Body of pancreas (tissue), 4 donors: Measurements from ENCODE around the gene HS6ST3. TPM values are rescaled to one million over a fixed set of nuclear protein-coding genes. Genes with fewer than 3 reads are reported as not detected.

Source experiments
- ATAC-seq: fragments of 150-250 bp; one replicate; pipeline ENCODE4 v1.9.1; 2016
- DNase-seq, 4 donors: peaks; one replicate each; pipeline ENCODE4 v3.0.0-alpha.2; 2019
- H3K27ac ChIP-seq, 4 donors: fragments of 200-600 bp; sonication (generic); 1 replicate in 3 of 4; 2 replicates in 1 of 4; pipeline versions ENCODE4 v1.5.1 to v1.6.1; 2016 to 2019; ENCODE audit warnings: mild to moderate bottlenecking in 1 of 4, mixed read lengths in 1 of 4, moderate library complexity in 1 of 4
- H3K27me3 ChIP-seq, 2 donors: fragments of 200-600 bp; sonication (generic); one replicate each; pipeline ENCODE4 v1.6.0; 2016; ENCODE audit warnings: mild to moderate bottlenecking in 1 of 2
- H3K36me3 ChIP-seq, 2 donors: fragments of 200-600 bp; sonication (generic); replicated peaks in 1 of 2; 2 replicates each; pipeline ENCODE4 v1.5.1; 2016; ENCODE audit warnings: low read depth in 2 of 2; ENCODE audit not compliant: insufficient read depth in 1 of 2
- H3K4me1 ChIP-seq: fragments of 200-600 bp; sonication (generic); one replicate; pipeline ENCODE4 v1.6.0; 2016
- H3K4me3 ChIP-seq, 2 donors: fragments of 200-600 bp; sonication (generic); 1 replicate in 1 of 2; 2 replicates in 1 of 2; pipeline ENCODE4 v1.5.1; 2016 to 2019
- H3K9me3 ChIP-seq, 3 donors: fragments of 200-600 bp; sonication (generic); 1 replicate in 2 of 3; 2 replicates in 1 of 3; pipeline ENCODE4 v1.5.1; 2016
- POLR2A ChIP-seq, 3 donors: fragments of 450-650 bp; IDR thresholded peaks; one replicate each; pipeline ENCODE4 v1.6.1; 2016; ENCODE audit warnings: antibody characterized with exemption in 3 of 3, mild to moderate bottlenecking in 2 of 3
- WGBS, 2 donors: methylation state at CpG; one replicate each; pipeline ENCODE4 v1.1.5; 2017; 5-methylcytosine and 5-hydroxymethylcytosine counted together
- intact Hi-C: fragments of 100-400 bp; cut with DNase I; formaldehyde crosslinking; loops from one replicate; pipeline ENCODE4 v1.15.1; 2023
- total RNA-seq, 2 donors: library from RNA; depleted of rRNA; stranded (reverse); fragments of >200 nt; gene quantifications; one replicate each; pipeline ENCODE4 v1.1.0, GENCODE V29; 2016
- TF ChIP-seq, protein P1 (sequence below), 7 experiments: fragments of 450-650 bp in 4 of 7; fragments of 200-600 bp in 3 of 7; sonication (generic) in 3 of 7; IDR thresholded peaks; one replicate each; pipeline ENCODE4 v1.5.1; 2016 to 2019; ENCODE audit warnings: antibody characterized with exemption in 7 of 7

Gene HS6ST3
- total RNA-seq, 2 donors from 2014 or later = 1.3 to 2.3 TPM

DNA sequence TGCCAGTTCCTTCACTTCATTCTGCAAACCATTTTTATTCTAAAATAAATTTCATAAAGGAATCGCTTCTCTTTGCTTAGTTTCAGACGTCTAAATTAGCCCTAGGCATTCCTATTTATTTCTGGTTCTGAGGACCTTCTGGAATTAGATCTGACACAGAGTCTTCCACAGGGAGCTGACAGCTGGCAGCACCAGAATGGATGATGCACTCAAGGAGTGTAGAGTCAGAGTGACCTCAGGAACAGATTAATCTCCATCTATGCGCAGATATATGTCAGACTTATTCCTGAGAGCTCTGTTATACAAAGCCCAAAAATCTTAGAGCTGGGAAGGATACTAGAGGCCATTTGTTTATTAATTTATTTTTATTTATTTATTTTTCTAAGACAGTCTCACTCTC, 450.8 kb downstream of the HS6ST3 start:
- TF ChIP-seq, protein P1, sequence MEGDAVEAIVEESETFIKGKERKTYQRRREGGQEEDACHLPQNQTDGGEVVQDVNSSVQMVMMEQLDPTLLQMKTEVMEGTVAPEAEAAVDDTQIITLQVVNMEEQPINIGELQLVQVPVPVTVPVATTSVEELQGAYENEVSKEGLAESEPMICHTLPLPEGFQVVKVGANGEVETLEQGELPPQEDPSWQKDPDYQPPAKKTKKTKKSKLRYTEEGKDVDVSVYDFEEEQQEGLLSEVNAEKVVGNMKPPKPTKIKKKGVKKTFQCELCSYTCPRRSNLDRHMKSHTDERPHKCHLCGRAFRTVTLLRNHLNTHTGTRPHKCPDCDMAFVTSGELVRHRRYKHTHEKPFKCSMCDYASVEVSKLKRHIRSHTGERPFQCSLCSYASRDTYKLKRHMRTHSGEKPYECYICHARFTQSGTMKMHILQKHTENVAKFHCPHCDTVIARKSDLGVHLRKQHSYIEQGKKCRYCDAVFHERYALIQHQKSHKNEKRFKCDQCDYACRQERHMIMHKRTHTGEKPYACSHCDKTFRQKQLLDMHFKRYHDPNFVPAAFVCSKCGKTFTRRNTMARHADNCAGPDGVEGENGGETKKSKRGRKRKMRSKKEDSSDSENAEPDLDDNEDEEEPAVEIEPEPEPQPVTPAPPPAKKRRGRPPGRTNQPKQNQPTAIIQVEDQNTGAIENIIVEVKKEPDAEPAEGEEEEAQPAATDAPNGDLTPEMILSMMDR (IDR thresholded peaks at IDR 0.05) = no peak
- no peak for TF ChIP-seq POLR2A (IDR thresholded peaks at IDR 0.05)
- Histone ChIP-seq H3K36me3 (no peaks in the 10 kb centered on the region), H3K4me3 (no peak overlapping the region), H3K27me3 (no peaks in the 10 kb centered on the region), H3K27ac (no peak overlapping the region), H3K9me3 (no peaks in the 10 kb centered on the region), H3K4me1 (no peaks in the 10 kb centered on the region)
- DNase-seq (no peak), ATAC-seq (no peak)
- WGBS, 2 donors = 85 to 86% methylated on average over 3 of the region's 3 CpGs
- intact Hi-C loops = no loop called here

DNA sequence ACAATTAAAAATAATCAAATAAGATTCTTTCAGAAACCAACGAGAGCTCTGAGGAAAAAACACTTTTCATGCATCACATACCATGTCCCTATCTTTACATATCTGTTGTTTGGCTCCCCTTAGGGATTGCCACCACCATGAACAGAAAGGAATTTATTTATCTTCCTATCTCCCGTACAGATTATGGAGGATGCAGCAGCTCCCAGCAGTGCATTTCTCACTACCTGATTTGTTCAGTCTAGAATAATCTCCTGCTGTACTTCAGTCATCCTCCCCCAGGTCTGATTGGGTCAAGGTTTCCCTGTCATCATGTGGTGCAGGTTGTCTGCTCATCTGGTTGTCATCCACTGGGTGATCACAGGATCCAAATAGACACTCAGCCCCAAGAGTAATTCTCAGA, 453.1 kb downstream of the HS6ST3 start:
- Histone ChIP-seq H3K27me3 (no peaks in the 10 kb centered on the region), H3K27ac (no peak overlapping the region), H3K4me3 (no peak overlapping the region), H3K9me3 (no peaks in the 10 kb centered on the region), H3K36me3 (no peaks in the 10 kb centered on the region), H3K4me1 (no peaks in the 10 kb centered on the region)
- intact Hi-C loops = no loop called here
- ATAC-seq = no peak
- DNase-seq = no peak
- no peak for TF ChIP-seq POLR2A (IDR thresholded peaks at IDR 0.05)
- TF ChIP-seq, protein P1 (IDR thresholded peaks at IDR 0.05) = no peak
- WGBS, 2 donors = 70 to 73% methylated on average over 2 of the region's 2 CpGs

DNA sequence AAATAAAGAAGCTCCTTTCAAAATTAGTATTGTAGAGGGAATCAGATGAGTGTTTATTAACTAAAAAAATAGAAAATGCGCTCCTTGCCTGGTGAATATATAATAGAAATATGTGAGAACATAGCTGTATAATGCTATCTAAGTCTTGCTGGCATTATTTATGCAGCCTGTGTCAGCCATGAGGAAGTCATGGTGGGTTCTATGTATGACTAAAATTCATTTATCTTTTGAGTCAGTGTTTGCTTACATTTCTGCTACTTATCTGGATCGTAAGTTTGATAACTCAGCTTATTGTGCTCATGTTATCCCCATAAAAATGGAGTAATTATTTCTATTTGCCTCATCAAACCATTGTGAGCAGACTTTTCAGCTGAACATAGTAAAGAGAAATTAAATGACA, 455.1 kb downstream of the HS6ST3 start:
- WGBS, 2 donors = 71 to 76% methylated on average over 2 of the region's 2 CpGs
- no peak overlapping the region for H3K27ac ChIP-seq
- DNase-seq = no peak
- no peaks in the 10 kb centered on the region for H3K4me1 ChIP-seq
- H3K9me3 ChIP-seq = no peaks in the 10 kb centered on the region
- H3K36me3 ChIP-seq = no peaks in the 10 kb centered on the region
- intact Hi-C loops = no loop called here
- H3K4me3 ChIP-seq = no peak overlapping the region
- TF ChIP-seq POLR2A (IDR thresholded peaks at IDR 0.05) = no peak
- TF ChIP-seq, protein P1 (IDR thresholded peaks at IDR 0.05) = no peak
- no peak for ATAC-seq
- H3K27me3 ChIP-seq = no peaks in the 10 kb centered on the region

DNA sequence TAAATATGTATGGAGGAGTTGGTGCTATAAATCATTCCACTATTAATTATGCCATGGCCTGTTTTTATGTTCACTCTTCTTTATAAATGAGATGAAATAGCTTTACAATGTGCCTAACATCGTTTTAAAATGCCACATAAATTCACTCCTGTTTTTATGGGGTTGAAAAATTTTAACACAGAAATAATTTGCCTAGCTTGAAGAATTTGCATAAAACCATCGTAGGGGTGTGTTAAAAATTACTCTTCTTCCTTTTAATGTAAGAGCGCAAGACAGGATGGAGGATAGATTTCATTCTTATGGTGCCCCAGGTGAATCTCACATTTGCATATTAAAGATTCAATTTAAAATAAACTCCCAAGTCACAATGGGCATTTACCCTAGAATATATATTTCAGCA, 456.6 kb downstream of the HS6ST3 start:
- H3K4me1 ChIP-seq = no peaks in the 10 kb centered on the region
- WGBS, 2 donors = 74 to 83% methylated on average over 3 of the region's 3 CpGs

DNA sequence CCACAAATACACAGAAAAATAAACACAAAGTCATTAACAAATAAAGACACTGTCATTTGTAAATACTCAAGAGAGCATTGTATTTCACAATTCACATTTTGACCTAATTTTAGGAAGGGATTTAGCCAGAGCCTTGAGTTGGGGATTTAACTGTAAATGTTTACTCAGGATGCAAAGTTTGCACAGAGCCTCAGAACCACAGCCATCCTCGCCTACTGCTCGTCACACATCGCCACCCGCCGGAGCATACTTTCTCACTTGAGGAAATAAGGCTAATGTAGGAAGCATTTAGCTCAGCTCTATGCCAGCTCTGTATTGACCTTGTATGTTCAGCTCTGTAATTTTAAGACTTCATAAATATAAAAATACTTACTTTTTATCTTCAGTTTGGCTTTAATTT, 461.6 kb downstream of the HS6ST3 start:
- Histone ChIP-seq H3K9me3 (no peaks in the 10 kb centered on the region), H3K27ac (no peak overlapping the region), H3K36me3 (no peaks in the 10 kb centered on the region), H3K4me1 (no peaks in the 10 kb centered on the region), H3K4me3 (no peak overlapping the region), H3K27me3 (no peaks in the 10 kb centered on the region)
- ATAC-seq (no peak), DNase-seq (peak in 1 of 4 donors; percentile 3)
- no peak for TF ChIP-seq POLR2A (IDR thresholded peaks at IDR 0.05)
- TF ChIP-seq, protein P1 (IDR thresholded peaks at IDR 0.05) = no peak
- intact Hi-C loops = no loop called here
- 57 to 64% methylated on average over 5 of the region's 5 CpGs for WGBS, 2 donors

More for the DNA sequence above, 456.6 kb downstream of the HS6ST3 start:
- no peak for ATAC-seq
- Histone ChIP-seq H3K4me3 (no peak overlapping the region), H3K9me3 (no peaks in the 10 kb centered on the region), H3K36me3 (no peaks in the 10 kb centered on the region), H3K27me3 (no peaks in the 10 kb centered on the region), H3K27ac (no peak overlapping the region)
- DNase-seq = no peak
- TF ChIP-seq POLR2A (IDR thresholded peaks at IDR 0.05) = no peak
- TF ChIP-seq, protein P1 (IDR thresholded peaks at IDR 0.05) = no peak
- intact Hi-C loops = no loop called here
